Neural progenitor cell (in vitro differentiated cells): Measurements from ENCODE around the gene ODAD4. TPM values are rescaled to one million over a fixed set of nuclear protein-coding genes. Genes with fewer than 3 reads are reported as not detected.

ENCODE experiments used
- DNase-seq: peaks from one replicate; pipeline ENCODE4 v3.0.0-alpha.2; 2016; ENCODE audit warnings: low spot score
- H2AFZ ChIP-seq: fragments of 200-600 bp; sonication (generic); replicated peaks from 2 replicates; pipeline ENCODE4 v1.6.1; 2016; ENCODE audit warnings: antibody characterized with exemption
- H3F3A ChIP-seq: fragments of 200-600 bp; sonication (generic); 2 replicates; pipeline ENCODE4 v1.6.1; 2016; ENCODE audit warnings: antibody characterized with exemption, low read depth
- H3K27ac ChIP-seq: fragments of 200-600 bp; sonication (generic); 2 replicates; pipeline ENCODE4 v1.5.1; 2016; ENCODE audit warnings: mild to moderate bottlenecking
- H3K27me3 ChIP-seq: fragments of 200-600 bp; sonication (generic); 2 replicates; pipeline ENCODE4 v1.6.1; 2016; ENCODE audit warnings: mild to moderate bottlenecking, moderate library complexity
- H3K36me3 ChIP-seq: fragments of 200-600 bp; sonication (generic); 2 replicates; pipeline ENCODE4 v1.5.1; 2016
- H3K4me1 ChIP-seq: fragments of 200-600 bp; sonication (generic); 2 replicates; pipeline ENCODE4 v1.6.1; 2016; ENCODE audit warnings: mixed run types
- H3K4me2 ChIP-seq: fragments of 200-600 bp; sonication (generic); 2 replicates; pipeline ENCODE4 v1.6.1; 2016
- H3K4me3 ChIP-seq: fragments of 200-600 bp; sonication (generic); 2 replicates; pipeline ENCODE4 v1.5.1; 2016
- H3K79me2 ChIP-seq: fragments of 200-600 bp; sonication (generic); 2 replicates; pipeline ENCODE4 v1.6.1; 2016; ENCODE audit warnings: low read depth
- H3K9ac ChIP-seq: fragments of 200-600 bp; sonication (generic); 2 replicates; pipeline ENCODE4 v1.6.1; 2016
- H3K9me3 ChIP-seq: fragments of 200-600 bp; sonication (generic); 2 replicates; pipeline ENCODE4 v1.5.1; 2016; ENCODE audit warnings: low read depth
- H4K20me1 ChIP-seq: fragments of 200-600 bp; sonication (generic); 2 replicates; pipeline ENCODE4 v1.6.1; 2016; ENCODE audit warnings: low read depth
- H3K27ac Mint-ChIP-seq: 3 replicates; pipeline ENCODE4 v1.8.0; 2021; ENCODE audit warnings: mixed read lengths
- H3K27me3 Mint-ChIP-seq: 2 replicates; pipeline ENCODE4 v1.8.0; 2022; ENCODE audit warnings: low read depth, mild to moderate bottlenecking, inconsistent platforms, moderate library complexity, mixed read lengths; ENCODE audit not compliant: insufficient read depth
- H3K36me3 Mint-ChIP-seq: 3 replicates; pipeline ENCODE4 v1.8.0; 2021; ENCODE audit warnings: mixed read lengths
- H3K4me1 Mint-ChIP-seq: 3 replicates; pipeline ENCODE4 v1.8.0; 2021; ENCODE audit warnings: mixed read lengths
- H3K4me3 Mint-ChIP-seq: 3 replicates; pipeline ENCODE4 v1.8.0; 2021; ENCODE audit warnings: mild to moderate bottlenecking, moderate library complexity, mixed read lengths
- H3K9me3 Mint-ChIP-seq: 3 replicates; pipeline ENCODE4 v1.8.0; 2020; ENCODE audit warnings: mixed read lengths
- EZH2 ChIP-seq: fragments of 200-600 bp; sonication (generic); IDR thresholded peaks from 2 replicates; pipeline ENCODE4 v1.6.1; 2017; ENCODE audit warnings: antibody characterized with exemption, mild to moderate bottlenecking, moderate library complexity
- EZH2phosphoT487 ChIP-seq: fragments of 200-600 bp; sonication (generic); IDR thresholded peaks from 2 replicates; pipeline ENCODE4 v1.6.1; 2017; ENCODE audit warnings: antibody characterized with exemption
- total RNA-seq: library from RNA; depleted of rRNA; stranded (reverse); fragments of >200 nt; gene quantifications from 2 replicates; pipeline ENCODE4 v1.2.3, GENCODE V29; 2015; ENCODE audit warnings: low replicate concordance
- TF ChIP-seq, protein P1 (sequence below): fragments of 200-600 bp; sonication (generic); IDR thresholded peaks from 2 replicates; pipeline ENCODE4 v1.5.1; 2017; ENCODE audit warnings: antibody characterized with exemption, mild to moderate bottlenecking

ODAD4 gene
- total RNA-seq, 1 donor from 2014 or later = 4.1 TPM

DNA sequence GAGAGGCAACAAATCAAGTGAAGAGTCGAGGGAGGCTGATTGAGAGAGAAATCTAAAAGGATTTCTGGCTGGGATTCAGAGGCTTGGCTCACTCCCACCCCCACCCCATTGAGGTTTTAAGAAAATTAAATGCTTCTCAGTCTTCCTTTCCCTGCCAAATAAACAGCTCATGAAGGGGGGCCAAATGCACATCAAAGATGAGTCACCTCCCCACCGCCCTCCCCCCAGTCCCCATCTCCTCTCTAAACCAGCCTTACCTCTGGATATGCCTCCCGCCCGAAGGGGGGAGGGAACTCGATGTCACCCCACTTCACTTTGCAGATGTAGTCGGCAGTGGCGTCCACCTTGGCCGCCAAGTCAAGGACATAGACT is 23.2 kb upstream of the ODAD4 start:
- Histone ChIP-seq H3K27ac (peak overlapping the region; percentile 23), H4K20me1 (peaks cover 39% of the 10 kb centered on the region), H3K4me1 (no peaks in the 10 kb centered on the region), H3K4me3 (no peak overlapping the region), H3K27me3 (no peaks in the 10 kb centered on the region), H3K4me2 (no peak overlapping the region), H3K79me2 (peaks cover 26% of the 10 kb centered on the region), H3K9ac (no peak overlapping the region), H2AFZ (no peak overlapping the region), H3K36me3 (peaks cover 4% of the 10 kb centered on the region), H3F3A (peaks cover 6% of the 10 kb centered on the region), H3K9me3 (no peaks in the 10 kb centered on the region)
- Mint-ChIP-seq H3K27ac (peak overlapping the region; percentile 42), H3K36me3 (peaks cover 41% of the 10 kb centered on the region), H3K9me3 (no peaks in the 10 kb centered on the region), H3K4me1 (peaks cover 6% of the 10 kb centered on the region), H3K4me3 (peak overlapping the region; percentile 15), H3K27me3 (peaks cover 3% of the 10 kb centered on the region)
- TF ChIP-seq EZH2phosphoT487 (no peak), EZH2 (no peak)
- TF ChIP-seq, protein P1, sequence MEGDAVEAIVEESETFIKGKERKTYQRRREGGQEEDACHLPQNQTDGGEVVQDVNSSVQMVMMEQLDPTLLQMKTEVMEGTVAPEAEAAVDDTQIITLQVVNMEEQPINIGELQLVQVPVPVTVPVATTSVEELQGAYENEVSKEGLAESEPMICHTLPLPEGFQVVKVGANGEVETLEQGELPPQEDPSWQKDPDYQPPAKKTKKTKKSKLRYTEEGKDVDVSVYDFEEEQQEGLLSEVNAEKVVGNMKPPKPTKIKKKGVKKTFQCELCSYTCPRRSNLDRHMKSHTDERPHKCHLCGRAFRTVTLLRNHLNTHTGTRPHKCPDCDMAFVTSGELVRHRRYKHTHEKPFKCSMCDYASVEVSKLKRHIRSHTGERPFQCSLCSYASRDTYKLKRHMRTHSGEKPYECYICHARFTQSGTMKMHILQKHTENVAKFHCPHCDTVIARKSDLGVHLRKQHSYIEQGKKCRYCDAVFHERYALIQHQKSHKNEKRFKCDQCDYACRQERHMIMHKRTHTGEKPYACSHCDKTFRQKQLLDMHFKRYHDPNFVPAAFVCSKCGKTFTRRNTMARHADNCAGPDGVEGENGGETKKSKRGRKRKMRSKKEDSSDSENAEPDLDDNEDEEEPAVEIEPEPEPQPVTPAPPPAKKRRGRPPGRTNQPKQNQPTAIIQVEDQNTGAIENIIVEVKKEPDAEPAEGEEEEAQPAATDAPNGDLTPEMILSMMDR = no peak
- no peak for DNase-seq

DNA sequence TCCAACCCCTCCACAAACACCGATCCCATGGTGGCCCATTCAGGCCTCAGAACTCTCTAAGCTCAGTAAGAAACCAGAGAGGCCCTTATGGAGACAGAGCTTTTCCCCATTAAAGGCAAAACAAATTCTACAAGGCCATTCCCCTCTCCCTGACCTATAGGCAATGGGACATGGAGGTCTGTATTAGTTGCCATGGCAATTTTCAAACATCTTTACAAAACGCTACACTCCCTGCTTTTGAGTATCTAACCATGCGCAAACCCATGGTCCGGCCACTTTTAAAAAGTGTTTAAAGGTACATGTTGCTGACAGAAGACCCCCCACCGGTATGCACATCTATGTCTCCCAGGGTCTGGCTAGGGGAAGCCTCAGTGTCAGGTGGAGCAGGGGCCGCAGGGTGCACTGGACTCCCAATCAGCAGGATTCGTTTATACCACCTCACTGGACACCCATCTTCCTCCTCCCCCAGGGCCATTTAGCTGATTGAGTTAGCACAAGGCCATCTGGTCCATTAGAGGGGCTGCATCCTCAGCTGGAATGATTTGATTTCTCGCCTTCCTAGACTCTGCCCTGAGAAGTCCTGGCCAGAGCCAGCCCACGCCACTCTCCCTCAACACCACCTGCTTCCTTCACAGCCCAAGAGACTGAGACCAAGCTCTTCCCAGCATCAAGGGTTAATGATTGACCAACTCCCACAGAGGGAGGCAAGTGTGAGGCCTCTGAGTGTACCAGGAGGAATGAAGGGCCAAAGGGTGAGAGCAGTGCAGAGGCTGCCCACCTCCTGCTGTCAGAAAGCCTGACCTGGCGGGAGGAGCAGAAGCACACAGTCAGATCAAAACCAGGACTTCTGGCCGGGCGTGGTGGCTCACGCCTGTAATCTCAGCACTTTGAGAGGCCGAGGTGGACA is 22.5 kb upstream of the ODAD4 start:
- Mint-ChIP-seq H3K4me3 (peak overlapping the region; percentile 50), H3K9me3 (no peaks in the 10 kb centered on the region), H3K27me3 (peaks cover 3% of the 10 kb centered on the region), H3K36me3 (peaks cover 47% of the 10 kb centered on the region), H3K4me1 (peaks cover 6% of the 10 kb centered on the region), H3K27ac (peak overlapping the region; percentile 42)
- TF ChIP-seq EZH2 (no peak), EZH2phosphoT487 (no peak)
- TF ChIP-seq, protein P1 = no peak
- no peak overlapping the region for H3K4me3 ChIP-seq
- no peaks in the 10 kb centered on the region for H3K9me3 ChIP-seq
- H3K4me2 ChIP-seq = no peak overlapping the region
- H2AFZ ChIP-seq = no peak overlapping the region
- peaks cover 4% of the 10 kb centered on the region for H3K36me3 ChIP-seq
- peak overlapping the region; percentile 23 for H3K27ac ChIP-seq
- peaks cover 6% of the 10 kb centered on the region for H3F3A ChIP-seq
- no peaks in the 10 kb centered on the region for H3K27me3 ChIP-seq
- H3K79me2 ChIP-seq = peaks cover 33% of the 10 kb centered on the region
- H4K20me1 ChIP-seq = peaks cover 47% of the 10 kb centered on the region
- no peaks in the 10 kb centered on the region for H3K4me1 ChIP-seq
- no peak for DNase-seq
- no peak overlapping the region for H3K9ac ChIP-seq

DNA sequence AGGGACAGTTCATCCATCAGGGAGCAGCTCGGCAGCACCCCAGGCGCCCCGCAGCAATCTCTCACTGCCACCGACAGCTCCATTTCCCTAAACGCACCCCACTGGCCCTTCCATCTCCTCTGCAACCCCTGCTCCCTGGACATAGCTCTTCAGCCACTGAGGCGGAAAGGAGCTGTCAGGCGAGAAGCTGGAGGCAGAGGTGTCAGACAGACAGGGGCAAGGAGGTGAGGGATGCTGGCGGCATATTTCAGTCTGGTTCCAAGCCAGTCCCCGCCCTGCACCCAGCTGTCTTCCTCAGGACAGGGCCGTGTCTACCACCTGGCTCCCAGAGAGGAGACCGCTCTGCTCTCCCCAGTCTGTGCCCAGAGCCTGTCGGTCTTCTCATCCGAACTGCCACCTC is 21.3 kb upstream of the ODAD4 start:
- Mint-ChIP-seq H3K27me3 (peaks cover 6% of the 10 kb centered on the region), H3K36me3 (peaks cover 49% of the 10 kb centered on the region), H3K4me1 (peaks cover 6% of the 10 kb centered on the region), H3K27ac (no peak overlapping the region), H3K9me3 (no peaks in the 10 kb centered on the region), H3K4me3 (no peak overlapping the region)
- peaks cover 59% of the 10 kb centered on the region for H4K20me1 ChIP-seq
- H3K4me1 ChIP-seq = peaks cover 4% of the 10 kb centered on the region
- no peaks in the 10 kb centered on the region for H3K9me3 ChIP-seq
- no peak overlapping the region for H3K4me2 ChIP-seq
- peaks cover 6% of the 10 kb centered on the region for H3F3A ChIP-seq
- no peak overlapping the region for H3K4me3 ChIP-seq
- H3K79me2 ChIP-seq = peaks cover 45% of the 10 kb centered on the region
- H2AFZ ChIP-seq = no peak overlapping the region
- no peak overlapping the region for H3K9ac ChIP-seq
- no peaks in the 10 kb centered on the region for H3K27me3 ChIP-seq
- H3K27ac ChIP-seq = no peak overlapping the region
- TF ChIP-seq, protein P1 = no peak
- TF ChIP-seq EZH2 = no peak
- no peak for TF ChIP-seq EZH2phosphoT487
- no peak for DNase-seq
- peaks cover 4% of the 10 kb centered on the region for H3K36me3 ChIP-seq
